Transverse colon (tissue), 4 donors: Measurements from ENCODE around the gene RAB3C.

Experiments used
- CTCF ChIP-seq, 5 experiments: fragments of 200-600 bp in 3 of 5; fragments of 450-650 bp in 2 of 5; sonication (generic) in 3 of 5; IDR thresholded peaks; 1 replicate in 2 of 5; 2 replicates in 3 of 5; pipeline ENCODE4 v1.5.1; 2016 to 2017; ENCODE audit warnings: antibody characterized with exemption in 5 of 5, inconsistent platforms in 3 of 5, mild to moderate bottlenecking in 2 of 5, moderate library complexity in 1 of 5
- EP300 ChIP-seq: sonication (generic); formaldehyde crosslinking; IDR thresholded peaks from one replicate; pipeline ENCODE4 v1.6.1; 2017; ENCODE audit warnings: antibody characterized with exemption, low read depth
- POLR2A ChIP-seq: fragments of 450-650 bp; IDR thresholded peaks from one replicate; pipeline ENCODE4 v1.6.1; 2016; ENCODE audit warnings: antibody characterized with exemption, mild to moderate bottlenecking, moderate library complexity
- POLR2AphosphoS5 ChIP-seq, 3 donors: sonication (generic); formaldehyde crosslinking; IDR thresholded peaks; one replicate each; pipeline ENCODE4 v1.6.1; 2016; ENCODE audit warnings: antibody characterized with exemption in 3 of 3

- TF ChIP-seq CTCF (IDR thresholded peaks at IDR 0.05) (no peak), POLR2AphosphoS5 (IDR thresholded peaks at IDR 0.05) (no peak), POLR2A (no peak), EP300 (no peak)
These were observed 217.5 kb downstream of the RAB3C start for GRCh38 chr5:58800356-58800755.
